Stomach (tissue), 4 donors: ENCODE measurements around the gene C16orf54.
"Not testable (repeated sequence)": the region's sequence is repeated elsewhere in the genome, so short reads cannot be mapped to it uniquely, and the experiment has no call there.

Source experiments
- POLR2A ChIP-seq, 4 donors: fragments of 450-650 bp; IDR thresholded peaks; one replicate each; pipeline ENCODE4 v1.6.1; 2016; ENCODE audit warnings: antibody characterized with exemption in 4 of 4, control low read depth in 2 of 4, mild to moderate bottlenecking in 1 of 4, moderate library complexity in 1 of 4
- TF ChIP-seq, protein P1 (sequence below), 7 experiments: fragments of 450-650 bp in 4 of 7; fragments of 200-600 bp in 3 of 7; sonication (generic) in 3 of 7; IDR thresholded peaks; one replicate each; pipeline ENCODE4 v1.5.1; 2016 to 2019; ENCODE audit warnings: antibody characterized with exemption in 7 of 7, control low read depth in 2 of 7, mild to moderate bottlenecking in 1 of 7

GRCh38 chr16:29731768-29732601 is 13.8 kb downstream of the C16orf54 start:
- not testable (repeated sequence) for TF ChIP-seq POLR2A (IDR thresholded peaks at IDR 0.05)
- TF ChIP-seq, protein P1, sequence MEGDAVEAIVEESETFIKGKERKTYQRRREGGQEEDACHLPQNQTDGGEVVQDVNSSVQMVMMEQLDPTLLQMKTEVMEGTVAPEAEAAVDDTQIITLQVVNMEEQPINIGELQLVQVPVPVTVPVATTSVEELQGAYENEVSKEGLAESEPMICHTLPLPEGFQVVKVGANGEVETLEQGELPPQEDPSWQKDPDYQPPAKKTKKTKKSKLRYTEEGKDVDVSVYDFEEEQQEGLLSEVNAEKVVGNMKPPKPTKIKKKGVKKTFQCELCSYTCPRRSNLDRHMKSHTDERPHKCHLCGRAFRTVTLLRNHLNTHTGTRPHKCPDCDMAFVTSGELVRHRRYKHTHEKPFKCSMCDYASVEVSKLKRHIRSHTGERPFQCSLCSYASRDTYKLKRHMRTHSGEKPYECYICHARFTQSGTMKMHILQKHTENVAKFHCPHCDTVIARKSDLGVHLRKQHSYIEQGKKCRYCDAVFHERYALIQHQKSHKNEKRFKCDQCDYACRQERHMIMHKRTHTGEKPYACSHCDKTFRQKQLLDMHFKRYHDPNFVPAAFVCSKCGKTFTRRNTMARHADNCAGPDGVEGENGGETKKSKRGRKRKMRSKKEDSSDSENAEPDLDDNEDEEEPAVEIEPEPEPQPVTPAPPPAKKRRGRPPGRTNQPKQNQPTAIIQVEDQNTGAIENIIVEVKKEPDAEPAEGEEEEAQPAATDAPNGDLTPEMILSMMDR (IDR thresholded peaks at IDR 0.05): not testable (repeated sequence)
